Measurements from ENCODE around the gene PGF. TPM values are rescaled to one million over a fixed set of nuclear protein-coding genes. Genes with fewer than 3 reads are reported as not detected.

The PGF gene
- total RNA-seq, 1 donor from 2014 or later, result 56.6 TPM

- DNase-seq (ENCODE audit: low read depth), result no peak
- Histone ChIP-seq H3K27me3 (ENCODE audit: control insufficient read depth, insufficient read depth, low read length) (no peaks in the 10 kb centered on the region), H3K4me3 (ENCODE audit: low read depth, low read length) (no peak overlapping the region), H3K36me3 (ENCODE audit: control insufficient read depth, insufficient read depth, low read length) (no peaks in the 10 kb centered on the region)
- no peak for FAIRE-seq
- no peak for TF ChIP-seq CTCF (IDR thresholded peaks at IDR 0.05; ENCODE audit: insufficient read depth, low read length, severe bottlenecking)
Measured at GRCh38 chr14:74915426-74915825, 40.0 kb downstream of the PGF start.

GRCh38 chr14:74913986-74914573, 41.3 kb downstream of the PGF start:
- no peaks in the 10 kb centered on the region for H3K27me3 ChIP-seq (ENCODE audit: control insufficient read depth, insufficient read depth, low read length)
- FAIRE-seq (no peak), DNase-seq (ENCODE audit: low read depth) (peak; percentile 55)
- H3K4me3 ChIP-seq (ENCODE audit: low read depth, low read length), result no peak overlapping the region
- peak; percentile 85 for TF ChIP-seq CTCF (IDR thresholded peaks at IDR 0.05; ENCODE audit: insufficient read depth, low read length, severe bottlenecking)
- no peaks in the 10 kb centered on the region for H3K36me3 ChIP-seq (ENCODE audit: control insufficient read depth, insufficient read depth, low read length)

GRCh38 chr14:74913393-74913910, 41.9 kb downstream of the PGF start:
- no peaks in the 10 kb centered on the region for H3K36me3 ChIP-seq (ENCODE audit: control insufficient read depth, insufficient read depth, low read length)
- H3K27me3 ChIP-seq (ENCODE audit: control insufficient read depth, insufficient read depth, low read length), result no peaks in the 10 kb centered on the region
- DNase-seq (ENCODE audit: low read depth) (no peak), FAIRE-seq (no peak)
- no peak for TF ChIP-seq CTCF (IDR thresholded peaks at IDR 0.05; ENCODE audit: insufficient read depth, low read length, severe bottlenecking)
- H3K4me3 ChIP-seq (ENCODE audit: low read depth, low read length), result no peak overlapping the region

- H3K27me3 ChIP-seq (ENCODE audit: control insufficient read depth, insufficient read depth, low read length), result no peaks in the 10 kb centered on the region
- no peak for FAIRE-seq
- no peak overlapping the region for H3K4me3 ChIP-seq (ENCODE audit: low read depth, low read length)
- no peak for TF ChIP-seq CTCF (IDR thresholded peaks at IDR 0.05; ENCODE audit: insufficient read depth, low read length, severe bottlenecking)
- DNase-seq (ENCODE audit: low read depth), result no peak
- H3K36me3 ChIP-seq (ENCODE audit: control insufficient read depth, insufficient read depth, low read length), result no peaks in the 10 kb centered on the region
Measured at GRCh38 chr14:74912801-74913200, 42.6 kb downstream of the PGF start.

- no peaks in the 10 kb centered on the region for H3K27me3 ChIP-seq (ENCODE audit: control insufficient read depth, insufficient read depth, low read length)
- no peaks in the 10 kb centered on the region for H3K36me3 ChIP-seq (ENCODE audit: control insufficient read depth, insufficient read depth, low read length)
- FAIRE-seq (no peak), DNase-seq (ENCODE audit: low read depth) (no peak)
- H3K4me3 ChIP-seq (ENCODE audit: low read depth, low read length), result no peak overlapping the region
- TF ChIP-seq CTCF (IDR thresholded peaks at IDR 0.05; ENCODE audit: insufficient read depth, low read length, severe bottlenecking), result no peak
Measured at GRCh38 chr14:74912111-74912510, 43.3 kb downstream of the PGF start.

- Histone ChIP-seq H3K27me3 (ENCODE audit: control insufficient read depth, insufficient read depth, low read length) (no peaks in the 10 kb centered on the region), H3K4me3 (ENCODE audit: low read depth, low read length) (no peak overlapping the region), H3K36me3 (ENCODE audit: control insufficient read depth, insufficient read depth, low read length) (no peaks in the 10 kb centered on the region)
- FAIRE-seq (peak; percentile 60), DNase-seq (ENCODE audit: low read depth) (peak; percentile 12)
- no peak for TF ChIP-seq CTCF (IDR thresholded peaks at IDR 0.05; ENCODE audit: insufficient read depth, low read length, severe bottlenecking)
Measured at GRCh38 chr14:74911704-74912103, 43.7 kb downstream of the PGF start.
